GM12878 (cell line): ENCODE data around the gene INSC. TPM values are rescaled to one million over a fixed set of nuclear protein-coding genes. Genes with fewer than 3 reads are reported as not detected.

ENCODE experiments used
- ATAC-seq: fragments of 200-7000 bp; cut with Tn5 transposase; 3 replicates; pipeline ENCODE4 v1.9.1; 2020; ENCODE audit warnings: mild to moderate bottlenecking, moderate library complexity
- BruUV-seq: library from RNA; stranded (reverse); fragments of 400-500 nt; replicated peaks from 2 replicates; lab custom pipeline; 2021; lab: Mats Ljungman, UMichigan
- CTCF ChIA-PET: fragments of 300-600 bp; sonication (Branson Sonifier 250); formaldehyde crosslinking; extraction: SDS; loops from one replicate; lab custom pipeline; 2021; ENCODE audit warnings: inconsistent platforms; lab: Yijun Ruan, JAX
- POLR2A ChIA-PET: fragments of 350-600 bp; formaldehyde crosslinking; extraction: SDS; loops from one replicate; lab custom pipeline; 2021; ENCODE audit warnings: inconsistent platforms; lab: Charles Lee
- RAD21 ChIA-PET: fragments of 300-600 bp; sonication (Branson Sonifier 250); formaldehyde crosslinking; loops from one replicate; lab custom pipeline; 2023; ENCODE audit warnings: antibody characterized with exemption; ENCODE audit not compliant: unreplicated experiment; lab: Charles Lee
- SMC1A ChIA-PET: fragments of 300-600 bp; sonication (Branson Sonifier 250); formaldehyde crosslinking; loops from one replicate; lab custom pipeline; 2023; ENCODE audit not compliant: unreplicated experiment, uncharacterized antibody; lab: Charles Lee
- DNase-seq: peaks from one replicate; pipeline ENCODE4 v3.0.0-alpha.2; 2011; ENCODE audit warnings: low read depth, low spot score
- FAIRE-seq: peaks from 3 replicates; lab custom pipeline; 2011; peaks lifted over from hg19 to GRCh38; lab: Jason Lieb, UNC
- H2AFZ ChIP-seq: 2 replicates; pipeline ENCODE4 v1.6.0; 2011; ENCODE audit warnings: low read depth, low read length, control low read depth; ENCODE audit not compliant: control insufficient read depth
- H3K27ac ChIP-seq: 2 replicates; pipeline ENCODE4 v1.5.1; 2011; ENCODE audit warnings: control low read depth; ENCODE audit not compliant: control insufficient read depth, insufficient read depth
- H3K27me3 ChIP-seq, 2 experiments: replicated peaks in 1 of 2; 2 replicates each; pipeline versions ENCODE4 v1.6.0 to v1.6.1; 2011; ENCODE audit warnings: low read length in 1 of 2; ENCODE audit not compliant: control insufficient read depth in 2 of 2, insufficient read depth in 2 of 2
- H3K36me3 ChIP-seq, 2 experiments: 2 replicates each; pipeline ENCODE4 v1.5.1; 2011; ENCODE audit warnings: low read length in 1 of 2; ENCODE audit not compliant: control insufficient read depth in 2 of 2, insufficient read depth in 2 of 2
- H3K4me1 ChIP-seq: 2 replicates; pipeline ENCODE4 v1.6.1; 2011; ENCODE audit warnings: mild to moderate bottlenecking, low read length, moderate library complexity, mixed read lengths; ENCODE audit not compliant: control insufficient read depth, insufficient read depth
- H3K4me2 ChIP-seq: 2 replicates; pipeline ENCODE4 v1.6.0; 2011; ENCODE audit warnings: control low read depth; ENCODE audit not compliant: control insufficient read depth, insufficient read depth
- H3K4me3 ChIP-seq: fragments of 200-600 bp; sonication (generic); 2 replicates; pipeline ENCODE4 v1.5.1; 2016
- H3K79me2 ChIP-seq: 2 replicates; pipeline ENCODE4 v1.6.0; 2011; ENCODE audit warnings: low read length; ENCODE audit not compliant: control insufficient read depth, insufficient read depth
- H3K9ac ChIP-seq: 2 replicates; pipeline ENCODE4 v1.8.0; 2011; ENCODE audit warnings: low read length, control low read depth, mixed read lengths; ENCODE audit not compliant: control insufficient read depth, insufficient read depth
- H3K9me3 ChIP-seq: replicated peaks from 3 replicates; pipeline ENCODE4 v1.5.1; 2011; ENCODE audit warnings: mild to moderate bottlenecking, low read length; ENCODE audit not compliant: control insufficient read depth, insufficient read depth
- H4K20me1 ChIP-seq: 2 replicates; pipeline ENCODE4 v1.6.0; 2011; ENCODE audit not compliant: control insufficient read depth, insufficient read depth
- ASH2L ChIP-seq: fragments of 300-600, 200-600 bp; sonication (generic); IDR thresholded peaks from 2 replicates; pipeline ENCODE4 v1.6.1; 2017; ENCODE audit warnings: low read depth, mild to moderate bottlenecking, borderline replicate concordance
- ATF3 ChIP-seq: IDR thresholded peaks from 2 replicates; pipeline ENCODE4 v1.6.1; 2011; ENCODE audit warnings: low read depth, mild to moderate bottlenecking, low read length, moderate library complexity, borderline replicate concordance; ENCODE audit errors: extremely low read depth
- BCL3 ChIP-seq: IDR thresholded peaks from 2 replicates; pipeline ENCODE4 v1.6.1; 2011; ENCODE audit warnings: borderline replicate concordance, low read depth, mild to moderate bottlenecking, moderate library complexity, low read length; ENCODE audit not compliant: insufficient read depth, poor library complexity, severe bottlenecking
- HDAC6 ChIP-seq: fragments of 200-600 bp; sonication (generic); IDR thresholded peaks from one replicate; pipeline ENCODE4 v1.8.0; 2017; ENCODE audit warnings: antibody characterized with exemption; ENCODE audit not compliant: unreplicated experiment
- IKZF1 ChIP-seq: fragments of 450-650 bp; conservative IDR thresholded peaks from 2 replicates; pipeline ENCODE4 v1.6.1; 2017; ENCODE audit warnings: antibody characterized with exemption, mild to moderate bottlenecking
- IRF3 ChIP-seq: fragments of 450-650 bp; IDR thresholded peaks from 2 replicates; pipeline ENCODE4 v1.6.1; 2014; ENCODE audit warnings: mild to moderate bottlenecking
- MEF2A ChIP-seq: IDR thresholded peaks from 2 replicates; pipeline ENCODE4 v1.6.1; 2011; ENCODE audit warnings: low read depth, mild to moderate bottlenecking, low read length, moderate library complexity; ENCODE audit not compliant: insufficient read depth
- MTA2 ChIP-seq: fragments of 450-650 bp; IDR thresholded peaks from 2 replicates; pipeline ENCODE4 v1.6.1; 2016; ENCODE audit warnings: low read depth, mild to moderate bottlenecking, moderate library complexity
- SRF ChIP-seq, 2 experiments: IDR thresholded peaks; 2 replicates each; pipeline ENCODE4 v1.6.1; 2011; ENCODE audit warnings: low read depth in 2 of 2, low read length in 2 of 2, mild to moderate bottlenecking in 1 of 2, moderate library complexity in 1 of 2
- ZNF687 ChIP-seq: fragments of 450-650 bp; IDR thresholded peaks from 2 replicates; pipeline ENCODE4 v1.6.1; 2017; ENCODE audit warnings: mild to moderate bottlenecking, moderate library complexity
- ZSCAN29 ChIP-seq: fragments of 450-650 bp; IDR thresholded peaks from 2 replicates; pipeline ENCODE4 v1.6.1; 2017; ENCODE audit warnings: mild to moderate bottlenecking, moderate library complexity
- whole genome bisulfite sequencing: methylation state at CpG from one replicate; pipeline ENCODE4 v1.1.6; 2016; ENCODE audit warnings: low lambda C conversion rate; ENCODE audit not compliant: insufficient replicate concordance, insufficient coverage; ENCODE audit errors: missing lambda C conversion rate; 5-methylcytosine and 5-hydroxymethylcytosine counted together
- in situ Hi-C: fragments of 300-500 bp; cut with MboI; formaldehyde crosslinking; loops from 9 replicates; pipeline ENCODE4 v1.14.3; 2018; ENCODE audit warnings: mixed read lengths
- intact Hi-C: fragments of 100-400 bp; cut with micrococcal nuclease; formaldehyde crosslinking; loops from one replicate; pipeline ENCODE4 v1.14.2; 2022; ENCODE audit not compliant: unreplicated experiment
- polyA plus RNA-seq, 11 experiments: library from polyadenylated mRNA; depleted of rRNA in 4 of 11; unstranded in 6 of 11; stranded (reverse) in 5 of 11; fragments of >200 nt; fragmentation: Nextera tagmentation in 4 of 11; fragmentation: Illumina TruSeq in 1 of 11; extraction: Ambion mirVana in 4 of 11; extraction: Trizol in 1 of 11; gene quantifications; 1 replicate in 1 of 11; 2 replicates in 10 of 11; pipeline versions ENCODE4 v1.2.1 to v1.2.3, GENCODE V29; 2011 to 2016; ENCODE audit warnings: inconsistent platforms in 2 of 11, missing spikeins in 2 of 11, low read depth in 1 of 11
- total RNA-seq, 4 experiments: library from RNA; depleted of rRNA in 3 of 4; stranded (reverse); fragments of >200 nt in 3 of 4; fragmentation: Illumina TruSeq in 1 of 4; extraction: Trizol in 1 of 4; gene quantifications; 2 replicates each; pipeline versions ENCODE4 v1.2.1 to v1.2.3, GENCODE V29; 2013 to 2021
- TF ChIP-seq, protein P1 (sequence below): IDR thresholded peaks from 2 replicates; pipeline ENCODE4 v1.6.1; 2011; ENCODE audit warnings: borderline replicate concordance, low read depth, mild to moderate bottlenecking, moderate library complexity, mixed read lengths, low read length; ENCODE audit not compliant: insufficient read depth; ENCODE audit errors: extremely low read length
- TF ChIP-seq, protein P2 (sequence below): IDR thresholded peaks from 2 replicates; pipeline ENCODE4 v1.6.1; 2011; ENCODE audit warnings: mild to moderate bottlenecking, low read depth, low read length, moderate library complexity; ENCODE audit not compliant: insufficient replicate concordance

The INSC gene
- total and polyA plus RNA-seq, 10 of the 15 experiments (the other 5 are each of a cell fraction or from before 2014, with no cell fraction given): 0.13 to 0.33 TPM; not detected in 8

DNA sequence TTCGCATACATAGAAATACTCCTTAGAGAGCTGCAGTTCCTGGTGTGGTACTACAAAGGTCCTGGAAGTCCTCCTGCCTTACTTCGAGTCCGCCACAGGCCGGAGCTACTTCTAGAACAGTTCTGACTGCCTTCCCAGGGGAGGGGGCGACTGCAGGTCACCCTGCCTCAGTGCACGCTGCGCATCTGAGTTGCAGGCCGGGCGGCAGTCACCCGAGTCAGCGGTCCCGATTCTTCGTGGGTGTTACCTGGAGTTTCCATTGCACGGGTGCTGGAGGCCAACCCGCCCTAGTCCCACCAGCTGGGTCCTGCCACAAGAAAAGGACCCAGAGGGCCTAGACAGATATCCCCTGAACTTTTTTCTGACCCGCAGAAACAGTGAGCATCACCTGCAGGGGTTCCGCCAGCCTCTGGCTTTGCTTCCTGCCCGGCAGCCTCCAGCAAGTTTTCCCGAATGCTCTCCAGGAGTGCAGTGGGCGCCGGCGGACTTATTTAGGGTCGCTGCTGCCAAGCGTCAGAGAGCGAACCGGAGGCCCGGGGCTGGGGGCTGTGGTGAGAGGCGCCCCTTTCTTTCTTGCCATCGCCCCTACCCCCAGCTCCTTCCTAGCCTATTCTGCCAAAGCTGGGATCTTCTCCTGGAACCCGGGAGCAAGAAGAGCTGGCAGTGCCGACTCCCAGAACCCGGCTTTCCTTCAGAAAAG is 43.0 kb upstream of the INSC start:
- SMC1A ChIA-PET: no interaction called here
- Histone ChIP-seq H4K20me1 (no peaks in the 10 kb centered on the region), H3K36me3 (no peaks in the 10 kb centered on the region), H3K79me2 (no peaks in the 10 kb centered on the region), H2AFZ (no peak overlapping the region), H3K27ac (no peak overlapping the region), H3K9me3 (no peaks in the 10 kb centered on the region; the same call in 2 of the 3 replicates), H3K4me1 (no peaks in the 10 kb centered on the region), H3K27me3 (0 out of 4 replicates have a peak, but pooled peaks cover 0 to 2% of the 10 kb centered on the region in 2 experiments), H3K9ac (no peak overlapping the region), H3K4me3 (no peak overlapping the region), H3K4me2 (no peak overlapping the region)
- POLR2A ChIA-PET: no interaction called here
- TF ChIP-seq BCL3 (no peak), ZNF687 (no peak), MTA2 (no peak), SRF (IDR thresholded peaks at IDR 0.05; ENCODE audit: low read depth in 2 of 2, low read length in 2 of 2) (no peak), ZSCAN29 (no peak), HDAC6 (no peak), IKZF1 (no peak), IRF3 (no peak), MEF2A (no peak), ATF3 (no peak), ASH2L (no peak)
- TF ChIP-seq, protein P1, sequence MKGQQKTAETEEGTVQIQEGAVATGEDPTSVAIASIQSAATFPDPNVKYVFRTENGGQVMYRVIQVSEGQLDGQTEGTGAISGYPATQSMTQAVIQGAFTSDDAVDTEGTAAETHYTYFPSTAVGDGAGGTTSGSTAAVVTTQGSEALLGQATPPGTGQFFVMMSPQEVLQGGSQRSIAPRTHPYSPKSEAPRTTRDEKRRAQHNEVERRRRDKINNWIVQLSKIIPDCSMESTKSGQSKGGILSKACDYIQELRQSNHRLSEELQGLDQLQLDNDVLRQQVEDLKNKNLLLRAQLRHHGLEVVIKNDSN: no peak
- TF ChIP-seq, protein P2, sequence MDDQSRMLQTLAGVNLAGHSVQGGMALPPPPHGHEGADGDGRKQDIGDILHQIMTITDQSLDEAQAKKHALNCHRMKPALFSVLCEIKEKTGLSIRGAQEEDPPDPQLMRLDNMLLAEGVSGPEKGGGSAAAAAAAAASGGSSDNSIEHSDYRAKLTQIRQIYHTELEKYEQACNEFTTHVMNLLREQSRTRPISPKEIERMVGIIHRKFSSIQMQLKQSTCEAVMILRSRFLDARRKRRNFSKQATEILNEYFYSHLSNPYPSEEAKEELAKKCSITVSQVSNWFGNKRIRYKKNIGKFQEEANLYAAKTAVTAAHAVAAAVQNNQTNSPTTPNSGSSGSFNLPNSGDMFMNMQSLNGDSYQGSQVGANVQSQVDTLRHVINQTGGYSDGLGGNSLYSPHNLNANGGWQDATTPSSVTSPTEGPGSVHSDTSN: no peak
- RAD21 ChIA-PET: no interaction called here
- ATAC-seq (no peak), FAIRE-seq (no peak), DNase-seq (no peak)
- intact Hi-C loops: loop anchor here (10.0 kb wide), 1 partner anchor 537 kb away; no protein-coding TSS in a partner anchor
- no TSS peak for BruUV-seq
- in situ Hi-C loops: loop anchor here (5.0 kb wide), 1 partner anchor 164 kb away; no protein-coding TSS in a partner anchor
- CTCF ChIA-PET: no interaction called here
- WGBS: 69% methylated on average over 32 of the region's 32 CpGs
